DMS53 treated with DMSO at 0.1 percent for 48 hours (cell line): ENCODE results near the gene CST5.
"Not testable (repeated sequence)": the region's sequence is repeated elsewhere in the genome, so short reads cannot be mapped to it uniquely, and the experiment has no call there.

Experiments
- DNase-seq: peaks from one replicate; lab custom pipeline; 2025; ENCODE audit not compliant: unreplicated experiment; lab: John Stamatoyannopoulos, UW

Gene CST5

GRCh38 chr20:23879328-23879798 is at the start of gene CST5:
Gene CST5 (minus strand): TSS chr20:23879748. CDS start chr20:23879676, 72 bp downstream.
- DNase-seq: no peak

- DNase-seq: no peak
Observed at GRCh38 chr20:23928788-23929187, 49.2 kb upstream of the CST5 start.

GRCh38 chr20:23928353-23928752 is 48.8 kb upstream of the CST5 start:
- no peak for DNase-seq

DNA sequence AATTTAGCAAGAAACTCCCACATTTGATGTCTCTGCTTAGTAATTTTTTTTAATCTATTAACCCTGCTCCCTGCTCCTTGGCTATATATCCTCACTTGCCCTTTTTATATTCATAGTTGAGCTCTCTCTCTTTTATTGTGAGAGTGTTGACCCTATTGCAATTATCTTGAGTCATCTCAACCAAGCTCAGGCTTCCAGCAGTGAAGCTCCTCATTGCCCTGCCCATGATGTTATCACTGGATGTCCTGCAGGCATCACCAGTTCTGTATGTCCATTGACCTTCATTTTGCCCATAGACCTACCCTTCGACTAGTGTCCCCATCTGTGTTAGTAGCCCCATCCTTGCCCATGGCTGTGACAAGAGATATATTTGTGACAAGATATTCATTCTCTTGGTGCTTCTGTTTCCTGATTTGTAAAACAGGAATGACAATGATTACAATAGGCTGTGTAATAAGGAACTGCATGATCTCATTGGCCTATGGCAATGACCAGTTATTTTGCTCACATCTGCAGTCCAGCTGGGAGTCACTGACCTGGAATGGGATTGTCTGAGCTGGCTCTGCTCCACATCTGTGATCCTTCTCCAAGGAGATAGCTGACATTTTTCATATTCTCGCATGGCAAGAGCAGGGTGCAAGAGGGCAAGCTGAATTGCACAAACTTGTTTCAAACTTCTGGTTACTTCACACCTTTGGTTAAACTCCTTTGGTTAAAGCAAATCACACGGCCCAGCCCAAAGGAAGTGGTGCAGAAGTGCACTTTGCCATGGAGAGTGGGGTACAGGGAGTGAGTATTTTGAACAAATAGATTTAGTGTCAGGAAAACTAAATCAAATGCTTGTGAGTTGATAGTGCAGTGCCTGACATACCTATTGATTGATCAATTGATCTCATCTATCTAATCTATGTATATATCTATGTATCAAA is 47.7 kb upstream of the CST5 start:
- DNase-seq: no peak

GRCh38 chr20:23926526-23926880 is 47.0 kb upstream of the CST5 start:
- no peak for DNase-seq

DNA sequence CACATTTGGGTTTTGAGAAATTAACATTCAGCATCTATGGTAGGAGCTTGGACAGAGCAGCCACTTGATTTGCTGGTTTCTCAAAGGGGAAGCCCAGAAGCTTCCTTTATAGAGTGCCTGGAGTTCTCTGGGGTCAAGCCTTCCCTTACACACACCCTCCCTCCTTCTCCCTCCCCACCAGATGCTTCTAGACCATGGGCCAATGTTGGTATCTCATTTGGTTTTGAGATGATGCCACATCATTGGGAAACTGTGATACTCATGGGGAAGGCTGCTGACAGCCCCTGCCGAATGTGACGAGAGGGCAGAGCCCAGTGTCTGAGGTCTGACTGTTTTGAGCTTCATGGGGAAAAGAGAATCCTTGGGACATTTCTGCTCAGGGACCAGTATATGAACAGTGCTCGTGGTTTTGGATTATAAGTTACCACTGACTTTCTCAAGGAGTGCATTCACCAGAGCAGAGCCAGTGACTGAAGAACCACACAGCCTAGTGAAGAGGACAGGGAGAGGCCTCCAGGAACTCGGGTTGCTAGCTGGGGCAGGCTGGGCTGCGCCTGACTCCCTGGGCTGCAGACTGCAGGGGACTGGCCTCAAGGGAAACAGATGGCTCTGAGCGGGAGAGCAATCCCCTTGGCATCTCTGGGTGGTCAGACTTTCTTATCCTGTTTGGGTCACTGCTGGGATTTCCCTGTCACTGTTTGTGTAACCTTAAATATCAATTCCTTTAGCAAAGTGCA is 46.4 kb upstream of the CST5 start:
- DNase-seq: no peak

DNA sequence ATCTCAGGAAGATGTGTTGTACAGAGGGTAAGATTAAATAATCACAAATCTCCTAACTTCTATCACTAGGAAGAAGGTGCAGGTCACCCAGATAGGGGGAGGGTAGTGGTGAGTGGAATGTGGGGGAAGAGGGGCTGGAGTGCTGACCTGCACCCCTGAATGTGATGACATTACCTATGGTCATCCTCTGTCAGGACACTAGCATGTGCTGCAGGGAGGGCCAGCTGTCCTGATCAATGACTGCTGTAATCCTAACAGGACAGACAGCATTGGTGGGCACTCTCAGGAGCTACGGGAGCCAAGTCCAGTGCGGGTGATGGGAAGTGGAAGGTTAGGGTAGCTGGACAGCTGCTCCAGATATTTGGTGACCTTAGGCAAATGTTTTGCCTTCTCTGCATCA is 45.2 kb upstream of the CST5 start:
- no peak for DNase-seq

GRCh38 chr20:23923891-23924435 is 44.4 kb upstream of the CST5 start:
- no peak for DNase-seq

GRCh38 chr20:23923311-23923710 is 43.8 kb upstream of the CST5 start:
- DNase-seq: no peak

DNA sequence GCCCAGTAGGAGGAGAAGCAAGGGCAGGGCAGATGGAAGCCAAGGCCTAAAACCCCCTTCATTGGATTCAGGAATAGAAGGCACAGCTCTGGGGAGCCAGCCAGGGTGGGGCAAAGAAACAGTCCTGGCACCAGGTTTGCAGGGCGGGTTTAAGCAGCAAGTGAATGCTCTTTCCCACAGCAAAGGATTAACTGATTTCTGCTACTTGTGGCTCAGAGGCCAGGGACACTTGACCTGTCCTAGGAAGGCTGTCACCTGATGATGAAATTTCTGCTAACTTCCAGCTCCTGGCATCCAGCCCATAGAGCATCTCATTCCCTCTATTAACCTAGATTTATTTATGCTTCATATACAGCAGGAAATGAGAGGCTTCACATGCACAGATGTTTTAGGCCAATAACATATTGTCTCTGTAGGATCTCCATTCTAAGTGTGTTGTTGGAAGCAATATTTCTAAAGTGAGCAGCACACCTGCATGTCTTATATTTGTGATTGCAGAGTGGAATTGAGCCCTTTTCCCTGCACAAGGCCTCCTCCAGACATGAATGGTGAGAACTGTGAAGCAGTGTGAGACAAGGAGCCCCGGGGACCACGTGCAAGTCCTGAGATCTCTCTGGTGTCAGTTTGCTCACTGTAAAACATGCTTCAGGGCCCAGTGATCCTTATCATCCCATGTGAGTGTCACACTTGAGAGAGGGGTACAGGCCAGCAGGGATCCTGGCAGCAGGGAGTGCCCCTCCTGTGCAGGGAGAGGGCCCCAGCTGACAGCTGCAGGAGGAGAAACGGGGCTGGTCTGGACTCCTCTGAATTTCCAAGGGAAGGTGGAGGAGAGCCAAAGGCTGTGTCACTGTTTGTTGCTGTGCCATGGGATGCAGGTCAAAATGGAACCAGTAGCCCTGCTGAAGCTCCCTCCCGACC is 41.1 kb upstream of the CST5 start:
- no peak for DNase-seq

DNA sequence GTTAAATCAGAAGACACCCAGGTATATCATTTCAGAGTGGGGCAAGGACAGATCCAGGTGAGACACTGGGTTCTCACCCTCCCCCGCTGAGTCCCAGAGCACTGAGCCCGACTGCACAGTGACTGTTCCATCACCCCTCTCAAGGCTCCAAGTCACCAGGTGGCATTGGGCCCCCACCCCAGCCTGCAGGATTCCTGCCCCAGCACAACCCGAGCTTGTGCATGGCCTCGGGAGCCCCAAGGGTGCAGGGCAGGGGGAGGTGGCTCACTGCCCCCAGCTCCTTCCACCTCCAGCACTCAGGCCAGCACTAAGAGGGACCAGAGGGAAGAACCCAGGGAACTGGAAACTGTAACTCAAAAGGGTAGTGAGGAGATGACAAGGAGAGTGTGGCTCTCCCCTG is 39.3 kb upstream of the CST5 start:
- no peak for DNase-seq

- DNase-seq: no peak
Observed at GRCh38 chr20:23918101-23918862, 38.7 kb upstream of the CST5 start.

- no peak for DNase-seq
Observed at GRCh38 chr20:23917024-23917725, 37.6 kb upstream of the CST5 start.

DNA sequence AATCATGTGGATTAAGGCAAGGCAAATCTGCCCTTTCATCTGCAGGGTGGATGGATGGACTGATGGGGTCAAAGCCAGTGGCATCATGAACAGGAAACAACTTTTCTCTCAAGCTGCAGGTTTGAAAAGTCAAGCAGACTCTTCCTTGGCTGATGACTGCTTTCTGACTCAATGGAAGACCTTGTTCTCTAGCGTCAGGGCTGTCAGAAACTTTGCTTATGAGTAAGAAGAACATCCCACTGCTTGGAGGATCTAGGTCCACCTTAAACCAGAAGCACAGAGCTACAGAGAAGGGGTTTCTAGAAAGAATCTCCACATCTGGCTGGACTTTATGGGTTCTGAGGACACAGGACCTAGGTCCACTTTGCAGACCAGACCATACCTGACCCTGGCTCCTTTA is 36.3 kb upstream of the CST5 start:
- no peak for DNase-seq

DNA sequence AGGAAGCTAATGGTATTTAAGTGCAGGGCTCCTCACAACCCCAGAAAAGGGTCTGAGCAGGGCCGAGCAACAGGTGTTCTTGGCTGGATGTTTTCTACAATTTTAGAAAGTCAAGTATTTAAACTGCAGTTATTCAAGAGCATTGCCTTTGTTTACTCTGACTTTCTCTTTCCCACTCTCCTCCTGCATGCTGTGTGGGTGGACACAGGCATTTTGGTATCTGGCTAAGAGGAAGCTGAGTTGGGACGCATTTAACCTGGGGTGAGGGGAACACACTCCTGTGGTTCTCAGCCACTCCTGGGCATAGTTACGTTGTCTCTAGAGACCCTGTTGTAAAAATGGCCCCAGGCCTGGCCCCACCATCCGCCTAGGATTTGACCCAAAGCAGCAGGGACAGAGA is 34.9 kb upstream of the CST5 start:
- not testable (repeated sequence) for DNase-seq

DNA sequence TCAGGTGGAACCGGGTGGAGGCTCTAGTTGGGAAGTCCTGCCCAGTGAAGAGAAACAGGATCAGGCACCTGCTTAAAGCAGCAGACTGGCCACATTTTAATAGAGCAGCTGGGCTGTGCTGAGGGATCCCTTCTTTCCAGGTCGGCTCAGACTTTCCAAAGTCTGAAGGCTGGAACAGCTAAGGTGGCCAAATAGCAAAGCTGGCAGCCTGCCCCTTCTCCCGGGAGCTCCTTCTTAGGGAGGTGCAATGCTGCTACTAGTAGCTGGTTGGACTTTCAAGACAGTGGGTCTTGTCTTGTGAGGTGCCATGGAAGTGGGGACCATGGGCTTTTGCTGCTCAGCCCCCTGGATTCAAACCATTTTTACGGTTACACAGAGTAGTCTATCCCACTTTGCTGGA is 30.7 kb upstream of the CST5 start:
- DNase-seq: no peak

GRCh38 chr20:23909390-23909789 is 29.8 kb upstream of the CST5 start:
- no peak for DNase-seq

DNA sequence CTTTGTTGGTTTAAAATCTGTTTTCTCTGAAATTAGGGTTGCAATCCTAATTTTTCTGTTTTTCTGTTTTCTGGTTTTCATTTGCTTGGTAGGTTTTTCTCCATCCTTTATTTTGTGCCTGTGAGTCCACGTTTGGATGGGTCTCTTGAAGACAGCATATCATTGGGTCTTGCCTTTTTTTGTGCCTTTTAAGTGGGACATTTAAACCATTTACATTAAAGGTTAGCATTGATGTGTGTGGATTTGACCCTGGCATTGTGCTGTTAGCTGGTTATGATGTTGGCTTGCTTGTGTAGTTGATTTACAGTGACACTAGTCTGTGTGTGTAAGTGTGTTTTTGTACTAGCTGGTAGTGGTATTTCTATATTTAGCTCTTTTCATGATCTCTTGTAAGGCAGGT is 28.0 kb upstream of the CST5 start:
- DNase-seq: no peak

DNA sequence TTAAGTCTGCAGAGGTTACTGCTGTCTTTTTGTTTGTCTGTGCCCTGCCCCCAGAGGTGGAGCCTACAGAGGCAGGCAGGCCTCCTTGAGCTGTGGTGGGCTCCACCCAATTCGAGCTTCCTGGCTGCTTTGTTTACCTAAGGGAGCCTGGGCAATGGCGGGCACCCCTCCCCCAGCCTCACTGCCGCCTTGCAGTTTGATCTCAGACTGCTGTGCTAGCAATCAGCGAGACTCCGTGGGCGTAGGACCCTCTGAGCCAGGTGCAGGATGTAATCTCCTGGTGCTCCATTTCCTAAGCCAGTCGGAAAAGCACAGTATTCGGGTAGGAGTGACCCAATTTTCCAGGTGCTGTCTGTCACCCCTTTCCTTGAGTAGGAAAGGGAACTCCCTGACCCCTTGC is 22.8 kb upstream of the CST5 start:
- DNase-seq: not testable (repeated sequence)
